Medulla oblongata (tissue), 1 donor: ENCODE results near the gene RS1.

Source experiments
- DNase-seq: peaks from one replicate; pipeline ENCODE4 v3.0.0-alpha.2; 2015; ENCODE audit errors: extremely low spot score

The RS1 gene

DNA sequence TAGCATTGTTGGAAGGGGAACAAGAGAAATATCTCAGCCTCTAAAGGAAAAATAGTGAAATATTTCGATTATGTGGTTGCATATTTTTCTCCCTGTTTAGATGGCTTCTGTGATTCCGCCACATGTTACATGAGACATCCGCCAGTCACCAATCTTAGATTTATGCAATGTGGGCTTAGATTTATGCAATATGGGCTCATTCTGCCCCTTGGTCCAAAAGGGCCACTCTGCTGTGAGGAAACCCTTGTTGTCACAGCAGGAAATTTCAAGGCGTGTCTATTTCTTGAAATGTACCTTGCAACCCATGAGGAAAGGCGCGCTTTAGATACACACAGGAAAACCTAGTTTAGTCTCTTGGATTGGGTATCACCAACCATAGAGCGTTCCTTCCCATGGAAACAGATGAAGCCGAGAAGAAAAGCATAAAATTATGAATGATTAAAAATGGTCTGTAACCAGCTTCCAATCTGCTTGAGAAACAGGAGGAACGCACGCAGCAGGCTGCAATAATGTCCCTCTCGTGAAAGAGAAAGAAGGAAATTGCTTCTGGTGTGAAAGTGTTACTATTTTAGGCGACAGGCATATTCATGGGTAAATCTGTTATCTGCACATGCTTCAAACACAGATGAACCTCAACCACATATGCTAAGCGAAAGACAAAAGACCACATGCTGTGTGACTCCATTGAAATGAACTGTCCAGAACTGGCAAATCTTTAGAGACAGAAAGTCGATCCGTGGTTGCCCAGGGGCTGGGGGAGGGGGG, 3.7 kb downstream of the RS1 start:
- no peak for DNase-seq

- DNase-seq: no peak
These were observed 5.3 kb downstream of the RS1 start for GRCh38 chrX:18666614-18667013.

DNA sequence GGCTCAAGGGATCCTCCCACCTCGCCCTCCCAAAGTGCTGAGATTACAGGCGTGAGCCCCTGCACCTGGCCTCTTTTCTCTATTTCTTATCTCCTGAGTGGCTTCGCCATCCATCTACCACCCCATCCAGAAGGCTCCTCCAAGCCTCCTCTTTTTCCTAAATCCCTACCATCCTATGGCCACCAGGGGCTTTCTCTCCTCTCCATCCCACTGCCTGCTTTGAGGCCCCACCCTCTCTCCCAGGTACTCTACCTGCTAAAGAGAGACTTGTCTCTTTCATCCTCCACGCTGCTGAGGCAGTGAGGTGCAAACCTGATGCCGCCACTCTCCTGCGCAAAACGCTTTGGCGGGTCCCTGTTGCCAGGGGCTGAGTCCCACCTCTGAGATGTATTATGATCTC, 7.0 kb downstream of the RS1 start:
- no peak for DNase-seq

GRCh38 chrX:18661273-18661672, 10.6 kb downstream of the RS1 start:
- DNase-seq: no peak

- no peak for DNase-seq
These were observed 16.8 kb downstream of the RS1 start for GRCh38 chrX:18654875-18655836.

DNA sequence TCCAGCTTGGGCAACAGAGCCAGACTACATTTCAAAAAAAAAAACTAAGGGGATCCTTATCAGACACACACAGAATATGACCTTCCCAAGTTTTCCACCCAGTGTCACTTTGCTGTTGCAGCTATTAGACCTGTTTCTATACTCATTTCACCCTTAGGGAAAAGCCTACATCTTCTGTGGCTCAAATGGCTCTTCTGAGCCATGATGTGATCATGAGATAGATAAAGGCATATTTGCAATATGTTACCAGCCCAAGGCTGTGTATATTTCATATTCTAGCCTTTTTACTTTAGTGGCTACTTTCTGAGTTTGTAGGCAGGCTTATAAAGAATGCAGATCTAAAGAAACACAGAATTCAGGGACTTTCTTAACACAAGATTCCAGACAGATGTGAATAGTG, 19.3 kb downstream of the RS1 start:
- no peak for DNase-seq

GRCh38 chrX:18650662-18651061, 21.2 kb downstream of the RS1 start:
- no peak for DNase-seq

DNA sequence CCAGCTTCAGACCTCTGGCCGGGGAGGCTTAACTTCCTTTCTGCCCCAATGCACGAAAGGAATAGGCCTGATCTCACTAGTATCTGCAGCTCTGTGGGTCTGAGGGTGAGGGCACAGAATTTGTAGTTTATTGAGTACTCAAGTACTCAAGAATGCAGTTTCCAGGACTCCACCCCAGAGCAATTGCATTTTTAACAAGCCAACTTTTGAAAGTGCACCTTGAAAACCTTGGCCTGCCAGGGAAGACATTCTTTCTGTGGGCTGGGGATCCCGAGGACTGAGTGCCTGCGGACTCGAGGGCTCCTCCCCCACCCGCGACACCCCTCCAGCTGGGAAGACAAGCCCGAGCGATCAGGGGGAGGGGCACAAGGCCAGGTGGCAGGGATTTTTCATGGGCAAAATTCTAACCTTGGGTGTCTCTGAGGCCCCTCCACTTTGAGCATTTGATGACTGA, 22.4 kb downstream of the RS1 start:
- DNase-seq: no peak

DNA sequence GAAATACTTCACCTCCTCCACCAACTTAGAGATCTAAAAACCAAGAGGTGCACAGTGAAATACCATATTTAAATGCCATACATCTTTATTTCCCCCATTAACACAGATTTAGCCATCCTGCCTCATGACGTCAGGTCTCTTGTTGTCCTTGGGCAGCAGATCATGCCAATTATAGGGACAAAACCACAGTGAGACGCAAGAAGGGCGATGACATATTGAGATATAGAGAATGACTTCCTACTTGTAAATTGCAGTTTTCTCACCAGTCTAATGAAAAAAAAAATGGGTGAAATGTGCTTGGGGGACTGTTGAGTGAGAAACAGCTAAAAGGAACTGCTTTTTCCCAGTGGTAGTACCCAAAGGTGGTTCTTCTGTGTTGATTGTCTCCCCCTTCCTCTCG, 24.3 kb downstream of the RS1 start:
- no peak for DNase-seq

GRCh38 chrX:18643853-18644252, 28.1 kb downstream of the RS1 start:
- no peak for DNase-seq

DNA sequence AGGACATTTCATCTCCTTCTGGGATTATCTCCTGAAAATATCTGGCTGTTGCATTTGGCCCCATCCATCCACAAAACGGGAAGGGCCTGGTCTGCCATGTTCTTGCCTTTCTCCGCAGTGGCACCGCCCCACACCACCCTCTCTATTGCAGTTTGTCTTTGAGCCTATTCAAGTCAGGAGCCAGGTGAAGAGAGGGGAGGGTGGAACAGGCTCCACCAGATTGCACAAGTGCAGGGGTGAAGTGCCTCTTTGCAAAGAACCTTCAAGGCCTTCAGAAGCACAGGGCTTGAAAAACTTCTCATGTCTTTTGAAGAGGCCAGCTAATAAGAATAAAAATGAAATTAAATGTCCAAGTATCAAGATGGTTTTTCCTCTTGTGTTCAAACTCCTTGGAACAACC, 28.7 kb downstream of the RS1 start:
- no peak for DNase-seq

GRCh38 chrX:18640686-18641085, 31.2 kb downstream of the RS1 start:
- no peak for DNase-seq

DNA sequence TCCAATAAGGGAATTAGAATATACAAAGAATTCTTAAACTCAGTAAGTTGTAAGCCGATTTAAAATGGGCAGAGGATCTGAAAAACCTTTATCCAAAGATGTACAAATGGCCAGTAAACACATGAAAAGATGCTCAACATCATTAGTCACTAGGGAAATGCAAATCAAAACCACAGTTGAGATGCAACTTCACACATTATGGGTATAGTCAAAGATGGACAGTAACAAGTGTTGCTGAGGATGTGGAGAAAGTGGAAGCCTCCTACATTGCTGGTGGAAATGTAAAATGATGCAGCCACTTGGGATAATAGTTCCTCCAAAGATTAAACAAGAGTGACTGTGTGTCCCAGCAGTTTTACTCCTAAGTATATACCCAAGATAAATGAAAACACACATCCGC, 32.6 kb downstream of the RS1 start:
- DNase-seq: no peak

DNA sequence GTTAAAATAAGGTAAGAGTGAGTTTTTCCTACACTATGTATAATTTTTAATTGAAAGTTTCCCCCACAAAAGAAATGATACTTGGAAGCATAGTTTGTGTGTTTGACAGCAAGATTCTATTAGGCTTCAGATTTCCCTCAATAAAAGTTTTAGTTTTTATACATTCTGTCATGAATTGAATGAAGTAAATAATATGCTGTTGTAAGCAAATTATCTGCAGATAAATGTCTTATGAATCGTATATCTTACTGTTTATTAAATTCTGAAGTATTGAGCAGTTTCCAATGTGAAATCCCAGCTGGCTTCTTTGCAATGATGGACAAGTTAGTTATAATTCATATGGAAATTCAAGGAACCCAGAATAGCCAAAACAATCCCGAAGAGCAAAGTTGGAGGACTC, 33.5 kb downstream of the RS1 start:
- DNase-seq: no peak

- no peak for DNase-seq
These were observed 41.0 kb downstream of the RS1 start for GRCh38 chrX:18630934-18631333.

- no peak for DNase-seq
These were observed 47.3 kb downstream of the RS1 start for GRCh38 chrX:18624599-18624998.

DNA sequence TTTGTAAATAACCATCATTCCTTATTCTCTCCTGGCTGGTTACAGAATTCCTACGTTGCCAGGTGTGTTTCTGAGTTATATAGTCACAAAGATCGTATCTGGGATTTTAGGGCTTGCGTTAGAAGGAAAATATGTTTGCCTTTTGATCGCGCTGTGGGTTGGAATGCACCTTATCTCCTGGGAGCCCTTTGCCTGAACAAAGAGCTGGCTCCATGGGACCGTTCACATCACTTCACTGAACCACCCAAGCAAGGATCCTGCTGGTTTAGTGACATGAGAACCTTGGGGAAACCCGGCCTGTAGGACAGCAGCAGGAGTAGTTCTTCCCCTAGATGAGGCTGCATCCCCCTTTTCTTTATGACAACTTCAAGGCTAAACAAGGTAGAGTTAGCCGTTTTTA, 51.6 kb downstream of the RS1 start:
- DNase-seq: no peak

DNA sequence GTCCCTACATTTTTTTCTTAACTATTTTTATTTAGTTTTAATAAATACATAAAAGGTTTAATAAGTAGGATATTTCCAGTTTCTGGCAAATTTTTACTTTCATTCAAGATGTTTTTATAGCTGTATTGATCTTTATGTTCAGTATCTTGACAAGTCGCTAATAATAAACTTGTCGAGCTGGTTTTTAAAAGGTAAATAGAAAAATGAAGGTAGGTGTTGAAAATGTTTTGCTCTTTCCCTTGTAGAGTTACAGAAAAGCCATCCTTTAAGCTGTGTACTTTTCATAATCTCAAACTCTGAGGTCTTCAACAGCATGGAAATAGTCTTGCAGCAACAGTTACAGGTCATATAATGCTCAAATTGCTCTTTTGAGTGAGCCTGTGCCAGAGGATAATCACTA, 52.6 kb downstream of the RS1 start:
- no peak for DNase-seq

- no peak for DNase-seq
These were observed 54.5 kb downstream of the RS1 start for GRCh38 chrX:18617407-18617750.

GRCh38 chrX:18616688-18617406, 55.1 kb downstream of the RS1 start:
- no peak for DNase-seq

DNA sequence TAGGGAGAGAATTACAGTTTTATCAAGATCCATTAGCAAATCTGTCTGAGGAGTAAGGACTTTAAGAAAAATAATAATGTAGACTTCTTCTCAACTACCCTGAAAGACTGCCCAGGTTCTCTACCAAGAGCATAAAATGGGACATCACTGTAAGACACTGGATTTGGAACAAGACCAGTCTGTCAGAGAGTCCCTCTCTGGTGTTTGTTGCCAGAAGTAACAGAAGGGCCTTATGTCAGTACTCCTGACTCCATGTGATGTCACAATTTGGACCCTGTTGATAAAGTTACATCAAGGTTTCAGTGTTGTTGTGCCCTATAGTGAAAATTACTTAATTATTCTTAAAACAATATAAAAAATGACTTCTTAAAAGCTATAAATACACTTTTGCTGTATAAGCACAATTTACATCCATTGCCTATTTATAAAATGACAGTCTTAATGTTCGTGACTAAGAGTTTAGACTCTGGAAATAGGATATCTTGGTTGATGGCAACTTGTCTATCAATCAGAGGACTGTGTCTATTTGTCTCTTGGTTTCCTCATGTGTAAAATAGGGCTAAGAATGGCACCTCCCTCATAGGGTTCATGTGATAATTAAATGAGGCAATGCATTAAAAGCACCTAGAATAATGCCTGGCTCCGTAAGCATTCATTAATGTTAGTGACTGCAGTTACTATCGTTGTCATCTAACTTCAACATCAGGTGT, 57.8 kb downstream of the RS1 start:
- no peak for DNase-seq

GRCh38 chrX:18607966-18608365, 63.9 kb downstream of the RS1 start:
- no peak for DNase-seq
